ENCODE measurements around the gene CCDC92. TPM values are rescaled to one million over a fixed set of nuclear protein-coding genes. Genes with fewer than 3 reads are reported as not detected.
"Not testable (repeated sequence)": the region's sequence is repeated elsewhere in the genome, so short reads cannot be mapped to it uniquely, and the experiment has no call there.

CCDC92 gene
- total RNA-seq, 2 experiments from 2014 or later: 3.3 to 3.7 TPM

GRCh38 chr12:123919980-123920360 is 52.7 kb downstream of the CCDC92 start:
- H3K27ac Mint-ChIP-seq: no peak overlapping the region
- H3K4me1 Mint-ChIP-seq (ENCODE audit: low read depth): peaks cover 17% of the 10 kb centered on the region
- DNase-seq: no peak
- intact Hi-C loops (cut with micrococcal nuclease): no loop called here
- CTCF ChIA-PET: interaction anchor here (1.1 kb wide), 1 partner anchor 10 kb away, joined by 4 read pairs; no protein-coding TSS in a partner anchor
- no peaks in the 10 kb centered on the region for H3K9me3 Mint-ChIP-seq
- no peaks in the 10 kb centered on the region for H3K27me3 Mint-ChIP-seq (ENCODE audit: low read depth)
- no peaks in the 10 kb centered on the region for H3K36me3 Mint-ChIP-seq (ENCODE audit: low read depth)
- no peak overlapping the region for H3K4me3 Mint-ChIP-seq

GRCh38 chr12:123917337-123917850 is 55.2 kb downstream of the CCDC92 start:
- H3K36me3 Mint-ChIP-seq (ENCODE audit: low read depth): no peaks in the 10 kb centered on the region
- H3K4me3 Mint-ChIP-seq: no peak overlapping the region
- no peaks in the 10 kb centered on the region for H3K27me3 Mint-ChIP-seq (ENCODE audit: low read depth)
- intact Hi-C loops (cut with micrococcal nuclease): no loop called here
- H3K27ac Mint-ChIP-seq: no peak overlapping the region
- CTCF ChIA-PET: interaction anchor here (1.1 to 2.8 kb wide), 2 partner anchors 12 to 17 kb away, joined by 3 to 17 read pairs; no protein-coding TSS in a partner anchor
- no peak for DNase-seq
- peaks cover 19% of the 10 kb centered on the region for H3K4me1 Mint-ChIP-seq (ENCODE audit: low read depth)
- H3K9me3 Mint-ChIP-seq: no peaks in the 10 kb centered on the region

GRCh38 chr12:123916729-123917128 is 55.9 kb downstream of the CCDC92 start:
- DNase-seq: peak; percentile 66
- no peaks in the 10 kb centered on the region for H3K36me3 Mint-ChIP-seq (ENCODE audit: low read depth)
- CTCF ChIA-PET: interaction anchor here (2.8 kb wide), 1 partner anchor 11 kb away, joined by 17 read pairs; no protein-coding TSS in a partner anchor
- no peak overlapping the region for H3K4me3 Mint-ChIP-seq
- H3K27ac Mint-ChIP-seq: no peak overlapping the region
- intact Hi-C loops (cut with micrococcal nuclease): no loop called here
- peaks cover 16% of the 10 kb centered on the region for H3K4me1 Mint-ChIP-seq (ENCODE audit: low read depth)
- H3K9me3 Mint-ChIP-seq: no peaks in the 10 kb centered on the region
- H3K27me3 Mint-ChIP-seq (ENCODE audit: low read depth): no peaks in the 10 kb centered on the region

- Mint-ChIP-seq H3K27me3 (ENCODE audit: low read depth) (no peaks in the 10 kb centered on the region), H3K9me3 (no peaks in the 10 kb centered on the region), H3K4me1 (ENCODE audit: low read depth) (peaks cover 12% of the 10 kb centered on the region), H3K36me3 (ENCODE audit: low read depth) (no peaks in the 10 kb centered on the region), H3K4me3 (no peak overlapping the region), H3K27ac (no peak overlapping the region)
- intact Hi-C loops (cut with micrococcal nuclease): no loop called here
- no peak for DNase-seq
- CTCF ChIA-PET: interaction anchor here (0.6 to 2.8 kb wide), 2 partner anchors 9 to 69 kb away, joined by 4 to 17 read pairs; no protein-coding TSS in a partner anchor
Observed at GRCh38 chr12:123914726-123915333, 57.8 kb downstream of the CCDC92 start.

GRCh38 chr12:123912415-123913380 is 59.9 kb downstream of the CCDC92 start:
- Mint-ChIP-seq H3K4me1 (ENCODE audit: low read depth) (peaks cover 12% of the 10 kb centered on the region), H3K4me3 (no peak overlapping the region), H3K27ac (no peak overlapping the region), H3K27me3 (ENCODE audit: low read depth) (no peaks in the 10 kb centered on the region), H3K9me3 (no peaks in the 10 kb centered on the region), H3K36me3 (ENCODE audit: low read depth) (no peaks in the 10 kb centered on the region)
- intact Hi-C loops (cut with micrococcal nuclease): no loop called here
- CTCF ChIA-PET: no interaction called here
- DNase-seq: no peak

- H3K27me3 Mint-ChIP-seq (ENCODE audit: low read depth); H3K36me3 Mint-ChIP-seq (ENCODE audit: low read depth); intact Hi-C loops (cut with micrococcal nuclease); H3K4me3 Mint-ChIP-seq; H3K27ac Mint-ChIP-seq; H3K4me1 Mint-ChIP-seq (ENCODE audit: low read depth); DNase-seq; CTCF ChIA-PET; H3K9me3 Mint-ChIP-seq: not testable (repeated sequence)
Observed at GRCh38 chr12:123911672-123912409, 60.8 kb downstream of the CCDC92 start.

GRCh38 chr12:123910761-123911193 is 61.9 kb downstream of the CCDC92 start:
- CTCF ChIA-PET: interaction anchor here (1.0 to 1.2 kb wide), 4 partner anchors 9 to 126 kb away, joined by 4 to 5 read pairs (median 4); no protein-coding TSS in a partner anchor
- Mint-ChIP-seq H3K4me3 (no peak overlapping the region), H3K4me1 (ENCODE audit: low read depth) (peaks cover 6% of the 10 kb centered on the region), H3K27ac (peak overlapping the region; percentile 21), H3K36me3 (ENCODE audit: low read depth) (no peaks in the 10 kb centered on the region), H3K9me3 (no peaks in the 10 kb centered on the region), H3K27me3 (ENCODE audit: low read depth) (no peaks in the 10 kb centered on the region)
- intact Hi-C loops (cut with micrococcal nuclease): no loop called here
- no peak for DNase-seq

- CTCF ChIA-PET: interaction anchor here (1.0 to 1.2 kb wide), 4 partner anchors 10 to 126 kb away, joined by 4 to 5 read pairs (median 4); no protein-coding TSS in a partner anchor
- Mint-ChIP-seq H3K4me1 (ENCODE audit: low read depth) (peaks cover 9% of the 10 kb centered on the region), H3K4me3 (no peak overlapping the region), H3K27ac (no peak overlapping the region), H3K9me3 (no peaks in the 10 kb centered on the region), H3K27me3 (ENCODE audit: low read depth) (no peaks in the 10 kb centered on the region), H3K36me3 (ENCODE audit: low read depth) (no peaks in the 10 kb centered on the region)
- intact Hi-C loops (cut with micrococcal nuclease): no loop called here
- no peak for DNase-seq
Observed at GRCh38 chr12:123910057-123910456, 62.6 kb downstream of the CCDC92 start.

- no peak for DNase-seq
- Mint-ChIP-seq H3K27ac (no peak overlapping the region), H3K4me3 (no peak overlapping the region), H3K27me3 (ENCODE audit: low read depth) (no peaks in the 10 kb centered on the region), H3K36me3 (ENCODE audit: low read depth) (no peaks in the 10 kb centered on the region), H3K9me3 (no peaks in the 10 kb centered on the region), H3K4me1 (ENCODE audit: low read depth) (peaks cover 9% of the 10 kb centered on the region)
- intact Hi-C loops (cut with micrococcal nuclease): loop anchor here (10.0 kb wide), 1 partner anchor 866 kb away; no protein-coding TSS in a partner anchor
- CTCF ChIA-PET: interaction anchor here (0.5 kb wide), 1 partner anchor 823 kb away, joined by 3 read pairs; no protein-coding TSS in a partner anchor
Observed at GRCh38 chr12:123908884-123909725, 63.5 kb downstream of the CCDC92 start.

GRCh38 chr12:123907726-123908476 is 64.7 kb downstream of the CCDC92 start:
- Mint-ChIP-seq H3K4me1 (ENCODE audit: low read depth) (peaks cover 9% of the 10 kb centered on the region), H3K27ac (no peak overlapping the region), H3K4me3 (no peak overlapping the region), H3K36me3 (ENCODE audit: low read depth) (no peaks in the 10 kb centered on the region), H3K27me3 (ENCODE audit: low read depth) (no peaks in the 10 kb centered on the region), H3K9me3 (no peaks in the 10 kb centered on the region)
- CTCF ChIA-PET: no interaction called here
- intact Hi-C loops (cut with micrococcal nuclease): loop anchor here (10.0 kb wide), 1 partner anchor 867 kb away; no protein-coding TSS in a partner anchor
- no peak for DNase-seq

All from activated naive CD4-positive, alpha-beta T cell treated with anti-CD3 and anti-CD28 coated beads for 36 hours (primary cell).